NCI-H2081 (cell line): ENCODE measurements around the gene KIF17.

Source experiments
- DNase-seq, 2 experiments: peaks; one replicate each; lab custom pipeline; 2025; lab: John Stamatoyannopoulos, UW

Gene KIF17

DNA sequence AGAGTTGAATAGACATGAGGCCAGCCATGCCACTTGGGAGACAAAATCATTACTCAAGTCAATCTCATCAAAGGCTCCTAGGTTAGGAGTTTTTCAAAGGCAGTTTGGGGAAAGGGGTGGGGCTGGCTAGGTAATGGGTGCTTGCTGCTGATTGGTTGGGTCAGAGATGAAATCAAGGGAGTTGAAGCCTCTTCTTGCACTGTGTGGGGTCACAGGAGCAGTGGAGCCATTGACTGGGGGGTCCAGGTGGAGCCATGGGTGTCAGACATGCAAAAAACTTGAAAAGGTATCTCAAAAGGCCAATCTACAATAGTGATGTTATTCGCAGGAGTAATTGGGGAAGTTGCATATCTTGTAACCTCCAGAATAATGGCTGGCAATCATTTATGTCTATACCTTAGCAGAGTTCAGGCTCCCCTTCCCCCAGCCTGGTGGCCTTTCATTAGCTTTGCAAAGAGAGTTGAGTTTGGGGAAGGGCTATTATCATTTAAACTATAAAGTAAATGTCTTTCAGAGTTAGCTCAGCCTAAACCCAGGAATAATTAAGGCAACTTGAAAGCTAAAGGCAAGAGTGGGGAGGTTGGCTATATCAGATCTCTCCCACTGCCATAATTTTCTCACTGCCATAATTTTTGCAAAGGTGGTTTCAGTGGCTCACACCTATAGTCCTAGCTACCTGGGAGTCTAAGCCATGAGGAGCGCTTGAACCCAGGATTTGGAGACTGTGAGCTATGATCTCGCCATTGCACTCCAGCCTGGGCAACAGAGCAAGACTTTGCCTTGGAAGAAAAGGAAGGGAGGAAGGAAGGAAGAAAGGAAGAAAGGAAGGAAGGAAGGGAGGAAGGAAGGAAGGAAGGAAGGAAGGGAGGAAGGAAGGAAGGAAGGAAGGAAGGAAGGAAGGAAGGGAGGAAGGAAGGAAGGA, 92.4 kb downstream of the KIF17 start:
- no peak for DNase-seq

- DNase-seq: no peak
Measured at GRCh38 chr1:20624709-20625108, 93.1 kb downstream of the KIF17 start.

- DNase-seq: no peak
Measured at GRCh38 chr1:20621012-20621411, 96.8 kb downstream of the KIF17 start.

GRCh38 chr1:20619999-20620398, 97.8 kb downstream of the KIF17 start:
- DNase-seq: no peak

GRCh38 chr1:20618550-20618949, 99.3 kb downstream of the KIF17 start:
- DNase-seq: no peak

DNA sequence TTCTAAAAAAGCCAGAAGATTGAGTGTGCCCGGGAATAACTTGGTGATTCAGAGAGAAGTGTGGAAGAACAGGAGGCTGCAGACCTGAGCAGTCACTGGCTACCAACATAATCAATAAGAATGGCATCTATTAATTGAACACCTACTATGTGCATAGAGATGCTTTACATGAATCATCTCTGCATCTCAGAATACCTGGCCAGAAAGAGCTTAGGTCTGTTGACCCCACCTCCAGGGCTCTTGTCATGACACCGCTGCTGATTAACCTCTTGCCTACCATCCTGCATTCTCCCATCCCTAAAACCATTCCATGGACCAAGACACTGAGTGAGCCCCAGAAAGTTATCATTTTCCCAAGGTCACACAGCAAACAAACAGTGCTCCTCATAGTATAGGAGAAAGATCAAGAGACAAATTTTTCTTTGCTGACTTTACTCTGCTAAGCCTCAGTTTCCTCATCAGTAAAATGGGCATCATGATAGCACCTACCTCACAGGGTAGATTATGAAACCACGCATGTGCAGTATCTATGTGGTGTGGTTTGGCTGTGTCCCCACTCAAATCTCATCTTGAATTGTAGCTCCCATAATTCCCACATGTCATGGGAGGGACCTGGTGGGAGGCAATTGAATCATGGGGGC, 100.8 kb downstream of the KIF17 start:
- no peak for DNase-seq

- DNase-seq: no peak
Measured at GRCh38 chr1:20615946-20616846, 101.6 kb downstream of the KIF17 start.

- DNase-seq: no peak
Measured at GRCh38 chr1:20614131-20614579, 103.7 kb downstream of the KIF17 start.
